MV-4-11 (cell line): ENCODE results near the gene ATP6V1C2.
A peak's percentile ranks its signal among the peaks of the same experiment; 100 is the strongest.
"Not testable (repeated sequence)": the region's sequence is repeated elsewhere in the genome, so short reads cannot be mapped to it uniquely, and the experiment has no call there.

ENCODE experiments used
- DNase-seq: peaks from one replicate; lab custom pipeline; 2025; lab: John Stamatoyannopoulos, UW

Gene ATP6V1C2

DNA sequence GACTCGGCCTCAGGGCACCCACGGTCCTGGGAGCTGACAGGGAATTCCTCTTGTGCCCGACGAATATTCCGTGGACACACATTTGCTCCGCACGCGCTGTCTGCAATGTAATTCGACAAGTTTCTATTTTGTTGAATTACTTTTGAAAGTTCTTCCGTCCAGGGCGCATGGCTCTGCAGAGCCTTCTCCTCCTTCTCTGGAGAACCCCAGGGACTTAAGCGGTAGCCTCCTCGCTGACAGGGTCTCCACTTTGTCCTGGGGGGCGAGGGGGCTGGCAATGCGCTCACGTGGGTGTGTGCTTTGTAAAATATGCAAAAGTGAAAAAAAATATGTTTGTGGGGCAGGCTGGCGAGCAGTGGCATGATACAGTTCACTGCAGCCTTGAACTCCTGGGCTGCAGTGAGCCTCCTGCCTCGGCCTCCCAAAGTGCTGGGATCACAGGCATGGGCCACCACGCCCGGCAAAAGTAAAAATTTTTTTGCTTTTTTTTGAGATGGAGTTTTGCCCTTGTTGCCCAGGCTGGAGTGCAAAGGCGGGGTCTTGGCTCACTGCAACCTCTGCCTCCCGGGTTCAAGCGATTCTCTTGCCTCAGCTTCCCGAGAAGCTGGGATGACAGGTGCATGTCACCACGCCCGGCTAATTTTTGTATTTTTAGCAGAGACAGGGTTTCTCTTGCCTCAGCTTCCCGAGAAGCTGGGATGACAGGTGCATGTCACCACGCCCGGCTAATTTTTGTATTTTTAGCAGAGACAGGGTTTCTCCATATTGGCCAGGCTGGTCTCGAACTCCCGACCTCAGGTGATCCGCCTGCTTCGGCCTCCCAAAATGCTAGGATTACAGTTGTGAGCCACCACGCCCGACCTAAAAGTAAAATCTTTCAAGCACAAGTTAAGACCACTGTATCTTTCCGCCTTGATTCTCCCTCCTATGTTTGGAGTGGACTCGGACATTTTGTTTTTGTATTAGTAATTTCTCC, 92.0 kb downstream of the ATP6V1C2 start:
- not testable (repeated sequence) for DNase-seq

DNA sequence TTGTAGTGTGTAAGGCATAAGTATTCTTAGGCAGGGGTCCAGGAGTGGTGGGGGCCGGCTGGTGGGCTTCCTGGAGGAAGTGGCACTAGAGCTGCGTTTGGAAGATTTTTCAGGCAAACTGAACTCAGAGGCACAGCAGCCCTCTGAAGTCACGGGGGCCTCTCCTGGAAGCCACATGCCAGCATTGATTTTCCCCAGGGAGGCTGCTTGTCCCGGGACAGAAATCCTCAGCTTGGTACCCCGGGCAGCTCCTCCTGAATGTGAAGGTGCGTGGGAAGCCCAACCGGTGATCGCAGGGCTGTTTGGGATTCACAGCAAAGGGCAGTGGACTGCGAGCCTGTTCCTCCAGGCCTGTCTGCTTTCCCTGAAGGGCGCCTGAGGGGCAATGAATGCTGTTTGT, 92.7 kb downstream of the ATP6V1C2 start:
- DNase-seq = no peak

DNA sequence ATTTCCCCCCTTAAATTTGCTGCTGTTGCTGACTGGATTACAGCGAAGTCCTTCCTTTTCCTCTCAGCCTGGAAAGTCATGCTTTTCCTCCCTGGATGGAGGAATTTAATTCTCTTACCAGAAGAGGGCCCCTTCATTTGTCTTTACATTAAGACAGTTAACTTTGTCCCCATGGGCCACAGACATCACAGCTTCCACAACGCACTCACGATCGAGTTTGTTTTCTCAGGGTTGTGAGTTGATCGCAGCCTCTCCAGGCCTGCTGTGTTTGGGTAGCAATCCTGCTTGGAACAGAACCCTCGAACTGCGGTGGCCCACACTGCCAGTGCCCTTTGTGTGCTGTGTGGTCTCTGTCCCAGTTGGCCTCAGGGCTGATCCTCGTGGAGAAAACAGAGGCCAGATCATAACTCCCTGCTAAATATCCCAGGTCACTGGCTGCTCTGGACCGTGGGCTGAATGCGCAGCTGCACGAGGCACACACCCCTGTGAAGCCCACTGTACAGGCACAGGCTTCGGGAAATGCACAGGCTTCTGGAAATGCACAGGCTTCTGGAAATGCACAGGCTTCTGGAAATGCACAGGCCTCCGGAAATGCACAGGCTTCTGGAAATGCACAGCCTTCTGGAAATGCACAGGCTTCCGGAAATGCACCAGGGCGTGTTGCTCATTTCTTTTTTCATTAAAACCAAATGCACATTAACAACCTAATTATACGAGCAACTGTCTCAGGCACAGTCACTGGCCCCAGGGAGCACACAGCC, 93.3 kb downstream of the ATP6V1C2 start:
- no peak for DNase-seq

DNA sequence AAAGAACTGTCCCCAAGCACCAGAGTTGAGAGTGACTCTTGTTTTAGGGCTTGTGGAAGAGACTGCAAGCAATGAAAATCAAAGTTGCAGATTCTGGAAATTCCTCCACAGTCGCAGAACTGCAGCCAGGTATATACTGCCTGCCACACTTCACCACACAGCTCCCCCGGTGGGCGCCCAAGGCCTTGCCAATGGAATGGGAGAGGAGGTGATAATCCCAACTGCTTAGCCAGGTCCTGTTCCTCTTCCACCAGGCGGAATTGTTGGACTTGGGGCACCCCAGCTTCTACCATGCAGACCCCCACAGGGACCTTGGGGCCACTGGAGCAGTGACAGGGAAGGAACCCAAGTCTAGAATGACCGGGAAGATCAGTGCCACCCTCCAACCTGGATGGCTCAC, 96.0 kb downstream of the ATP6V1C2 start:
- DNase-seq = no peak

DNA sequence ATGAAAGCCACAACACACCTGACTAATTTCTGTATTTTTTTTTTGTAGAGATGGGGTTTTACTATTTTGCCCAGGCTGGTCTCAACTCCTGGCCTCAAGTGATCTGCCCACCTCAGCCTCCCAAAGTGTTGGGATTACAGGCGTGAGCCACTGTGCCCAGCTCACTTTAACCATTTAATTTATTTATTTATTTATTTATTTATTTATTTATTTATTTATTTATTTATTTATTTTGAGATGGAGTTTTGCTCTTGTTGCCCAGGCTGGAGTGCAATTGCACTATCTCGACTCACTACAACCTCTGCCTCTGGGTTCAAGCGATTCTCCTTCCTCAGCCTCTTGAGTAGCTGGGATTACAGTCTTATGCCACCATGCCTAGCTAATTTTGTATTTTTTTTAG, 96.9 kb downstream of the ATP6V1C2 start:
- DNase-seq = not testable (repeated sequence)

DNA sequence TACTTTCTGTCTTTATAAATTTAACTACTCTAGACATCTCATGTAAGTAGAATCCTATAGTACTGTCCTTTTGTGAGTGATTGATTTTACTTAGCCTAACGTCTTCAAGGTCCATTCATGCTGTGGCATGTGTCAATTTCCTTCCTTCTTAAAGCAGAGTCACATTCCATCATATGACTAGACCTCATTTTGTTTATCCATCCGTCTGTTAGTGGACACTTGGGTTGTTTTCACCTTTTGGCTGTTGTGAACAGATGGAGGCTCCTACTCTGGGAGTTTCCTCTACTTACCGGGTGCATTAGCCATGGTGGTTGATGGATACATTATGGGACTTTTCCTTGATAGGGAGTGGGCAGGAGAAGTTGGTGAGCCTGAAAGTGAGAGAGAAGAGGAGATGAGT, 97.6 kb downstream of the ATP6V1C2 start:
- no peak for DNase-seq

DNA sequence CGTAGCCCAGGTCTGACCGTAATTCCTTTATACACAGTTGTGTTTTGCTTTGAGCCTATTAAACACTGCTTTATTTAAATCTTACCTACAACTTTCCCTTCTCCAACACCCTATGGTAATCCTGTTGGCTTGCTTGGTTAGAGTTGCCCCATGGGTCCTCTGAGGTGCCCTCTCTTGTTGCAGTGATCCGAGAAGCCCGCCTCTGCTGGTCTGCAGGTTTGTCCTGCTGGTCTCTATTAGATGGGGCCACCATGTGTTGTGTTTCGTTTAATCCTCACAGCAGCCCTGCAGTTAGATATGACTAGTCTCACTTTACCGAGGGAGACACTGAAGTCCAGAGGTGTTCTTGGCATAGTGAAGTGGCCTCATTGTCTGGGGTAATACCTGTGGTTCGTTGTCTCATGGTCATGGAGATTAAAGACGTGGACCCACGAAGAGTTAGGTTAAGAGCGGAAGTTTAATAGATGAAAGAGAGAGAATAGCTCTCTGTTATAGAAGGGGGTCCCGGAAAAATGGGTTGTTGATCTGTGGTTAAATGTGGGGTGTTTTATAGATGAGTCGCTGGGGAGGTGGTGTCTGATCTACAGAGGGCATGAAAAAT, 98.4 kb downstream of the ATP6V1C2 start:
- DNase-seq = no peak

DNA sequence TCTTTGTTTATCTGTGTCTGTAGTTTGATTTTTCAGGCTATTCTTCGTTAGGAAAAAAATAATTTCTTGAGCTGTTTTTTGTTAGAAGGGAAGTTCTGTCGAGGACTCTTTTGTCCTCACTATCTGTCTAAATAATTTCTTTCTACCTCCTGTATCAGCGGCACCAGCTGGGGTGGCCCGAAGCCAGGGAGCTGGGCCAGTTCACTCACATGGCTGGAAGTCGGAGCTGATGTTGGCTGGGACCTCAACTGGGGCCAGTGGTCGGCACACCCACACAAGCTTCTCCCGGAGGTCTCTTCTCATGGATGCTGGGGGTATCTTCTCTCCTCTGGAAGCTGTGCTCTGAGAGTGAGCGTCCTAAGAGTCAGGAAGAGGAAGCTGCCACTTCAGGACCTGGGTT, 99.1 kb downstream of the ATP6V1C2 start:
- no peak for DNase-seq

DNA sequence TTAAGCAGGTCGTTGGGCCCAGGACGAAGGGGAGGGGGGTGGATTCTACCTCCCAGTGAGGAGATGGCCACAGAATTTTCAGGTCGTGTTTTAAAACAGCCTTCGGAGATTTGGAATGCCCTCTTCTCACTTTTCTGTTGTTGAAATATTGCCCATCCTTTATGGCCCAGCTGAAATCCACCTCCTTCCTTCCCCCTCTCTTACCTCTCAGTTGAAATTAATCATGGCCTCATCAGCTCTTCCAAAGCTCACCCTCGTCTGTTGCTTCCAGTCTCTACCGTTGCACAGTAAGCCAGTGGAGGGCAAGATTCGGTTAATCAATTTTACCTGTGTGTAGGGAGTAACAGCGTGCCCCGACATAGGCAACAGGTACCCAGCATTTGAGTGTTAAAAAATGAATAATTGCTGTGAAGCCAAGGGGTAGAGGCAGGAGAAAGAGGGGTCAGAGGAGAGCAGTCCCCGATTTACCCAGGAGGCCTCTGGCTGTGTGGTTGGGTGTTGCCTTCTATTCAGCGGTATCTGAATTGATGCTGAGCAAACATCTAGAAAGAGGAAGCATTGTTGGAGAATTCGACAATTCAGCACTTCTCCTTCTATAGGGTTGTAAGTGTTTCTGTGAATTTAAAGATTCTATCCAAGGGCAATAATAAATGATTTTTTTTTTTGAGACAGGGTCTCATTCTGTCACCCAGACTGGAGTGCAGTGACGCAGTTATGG, 99.7 kb downstream of the ATP6V1C2 start:
- DNase-seq = peak; percentile 72

DNA sequence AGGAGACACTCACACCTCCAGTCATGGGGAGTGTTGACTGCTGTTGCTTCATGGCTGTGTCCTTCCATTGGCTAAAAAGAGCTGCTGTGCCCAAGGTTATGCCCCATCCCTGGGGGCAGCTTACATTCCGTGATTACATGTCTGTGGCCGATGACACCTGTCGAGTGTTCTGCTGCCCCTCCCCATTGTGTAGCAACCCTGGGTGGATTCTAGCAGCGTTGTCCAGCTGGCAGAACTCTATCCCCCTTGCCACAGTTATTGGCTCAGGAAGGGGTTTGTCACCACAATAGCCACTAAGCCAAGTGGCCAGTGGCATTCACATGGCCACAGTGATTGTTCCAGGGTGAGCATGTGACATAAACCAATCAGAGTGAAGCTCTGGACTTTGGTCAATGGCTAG, 102.8 kb downstream of the ATP6V1C2 start:
- DNase-seq = no peak

DNA sequence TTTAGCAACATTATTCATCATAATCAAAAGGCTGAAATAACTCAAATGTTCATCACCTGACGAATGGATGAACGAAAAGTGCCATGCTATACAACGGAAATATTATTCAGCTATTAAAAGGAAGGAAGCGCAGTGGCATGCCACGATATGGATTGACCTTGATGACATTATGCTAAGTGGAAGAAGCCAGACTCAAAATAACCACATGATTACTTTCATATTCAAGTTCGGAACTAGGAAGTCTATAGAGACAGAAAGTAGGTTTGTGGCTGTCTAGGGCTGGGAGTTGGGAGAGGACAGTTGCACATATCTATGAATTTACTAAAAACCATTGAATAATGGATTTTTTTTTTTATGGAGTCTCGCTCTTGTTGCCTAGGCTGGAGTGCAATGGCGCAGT, 104.6 kb downstream of the ATP6V1C2 start:
- peak; percentile 80 for DNase-seq

DNA sequence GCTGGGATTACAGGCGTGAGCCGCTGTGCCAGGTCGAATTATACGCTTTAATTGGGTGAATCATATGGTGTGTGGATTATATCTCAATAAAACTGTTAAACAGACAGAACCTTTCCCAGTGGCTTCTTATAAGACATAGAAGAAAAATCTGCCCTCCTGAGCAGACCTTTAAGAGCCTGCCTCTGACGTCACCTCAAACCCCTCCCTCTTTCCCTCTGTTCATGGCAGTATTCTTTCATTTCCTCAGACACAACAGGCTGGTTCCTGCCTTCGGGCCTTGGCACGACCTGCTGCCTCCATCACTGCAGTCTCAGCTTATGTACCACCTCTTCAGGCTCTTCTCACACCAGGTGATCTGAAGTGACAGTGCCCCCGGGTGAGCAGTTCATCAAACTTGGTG, 105.2 kb downstream of the ATP6V1C2 start:
- DNase-seq = peak; percentile 24

DNA sequence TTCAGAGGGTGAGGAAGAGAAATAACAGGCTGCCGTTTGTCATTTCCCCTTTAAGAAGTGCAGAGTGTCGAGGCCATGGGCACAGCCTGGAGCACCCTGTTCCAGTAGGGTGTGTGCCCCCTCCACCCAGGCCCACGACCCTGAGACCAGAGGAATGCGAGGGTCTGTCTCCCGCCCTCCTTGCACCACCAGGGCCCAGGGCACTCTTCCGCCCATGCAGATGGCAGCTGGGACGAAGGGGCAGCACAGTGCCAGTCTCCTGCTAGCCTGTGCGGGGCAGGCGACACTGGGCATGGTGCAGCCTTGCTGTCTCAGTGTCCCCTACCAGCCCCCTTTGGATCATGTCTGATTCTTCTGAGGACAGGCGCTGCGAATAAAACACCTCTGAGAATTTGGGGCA, 106.9 kb downstream of the ATP6V1C2 start:
- peak; percentile 9 for DNase-seq

DNA sequence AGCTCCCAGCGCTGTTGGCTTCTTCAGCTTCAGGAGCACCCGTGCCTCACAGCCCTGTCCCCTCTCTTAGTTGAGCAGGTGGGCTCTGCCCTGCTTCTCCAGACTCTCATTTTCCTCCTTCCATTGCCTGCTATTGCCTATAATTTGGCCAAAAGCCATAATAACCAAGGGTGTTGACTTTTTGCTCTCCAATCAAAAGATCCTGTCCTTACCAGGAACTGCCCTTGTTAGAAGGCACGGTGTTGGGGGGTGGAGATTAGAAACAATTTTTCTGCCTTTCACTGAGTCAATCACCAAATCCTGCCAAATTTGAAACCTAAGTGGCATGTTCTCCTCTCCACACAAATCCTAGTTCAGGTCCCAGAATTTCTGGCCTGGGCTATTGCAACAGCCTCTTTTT, 107.9 kb downstream of the ATP6V1C2 start:
- no peak for DNase-seq

DNA sequence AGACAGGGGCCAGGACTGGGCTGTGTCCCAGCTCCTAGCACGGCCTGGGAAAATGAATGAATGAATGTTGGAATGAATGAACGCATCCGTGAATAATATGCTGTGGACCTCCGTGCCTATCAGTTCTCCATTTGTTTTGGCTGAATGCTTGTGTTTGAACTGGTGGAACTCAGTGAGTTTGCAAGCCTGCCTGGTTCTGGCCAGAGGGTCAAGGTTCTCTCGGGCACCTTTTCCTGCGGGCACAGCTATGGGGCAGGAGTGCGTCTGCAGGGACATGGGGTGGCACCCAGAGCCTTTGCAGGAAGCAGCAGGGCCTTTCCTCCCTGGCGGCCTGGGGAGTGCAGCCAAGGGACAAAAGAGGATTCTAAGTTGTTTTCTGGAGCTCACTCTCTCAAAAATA, 108.8 kb downstream of the ATP6V1C2 start:
- no peak for DNase-seq

DNA sequence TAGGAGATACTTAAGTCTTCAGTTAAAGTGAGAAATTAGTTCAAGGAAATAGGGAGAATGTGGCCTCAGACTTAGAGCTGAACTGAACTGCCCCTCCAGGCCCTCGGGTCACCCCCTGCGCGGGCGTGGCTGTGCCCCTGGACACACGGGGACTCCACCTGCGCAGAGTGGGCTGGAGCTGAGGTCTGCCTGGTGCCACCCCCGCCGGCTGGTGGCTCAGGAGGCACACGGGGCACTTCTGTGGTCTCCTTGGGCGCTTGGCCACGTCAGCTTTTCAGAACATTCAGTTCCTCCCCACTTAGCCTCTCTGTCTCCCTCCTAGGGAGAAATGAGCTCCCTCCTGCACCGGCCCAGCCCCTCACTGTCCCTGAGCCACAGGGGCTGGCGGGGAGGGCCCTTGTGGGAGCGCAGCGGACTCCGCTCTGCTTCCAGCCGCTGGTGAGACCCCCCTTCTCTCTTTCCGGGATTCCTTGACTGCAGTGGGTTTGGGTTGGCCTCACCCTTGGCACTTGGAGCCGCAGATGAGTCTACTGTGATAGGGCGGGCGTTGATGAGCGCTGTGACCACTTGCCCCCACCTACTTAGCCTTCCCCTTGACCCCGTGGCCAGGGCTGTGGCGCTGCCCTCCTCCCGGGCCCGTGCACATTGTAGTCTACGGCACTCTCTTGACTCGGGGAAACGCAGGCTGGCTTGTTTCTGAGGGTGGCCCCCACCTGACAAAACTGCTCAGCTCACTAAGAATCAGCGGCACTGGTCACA, 109.4 kb downstream of the ATP6V1C2 start:
- DNase-seq = no peak

DNA sequence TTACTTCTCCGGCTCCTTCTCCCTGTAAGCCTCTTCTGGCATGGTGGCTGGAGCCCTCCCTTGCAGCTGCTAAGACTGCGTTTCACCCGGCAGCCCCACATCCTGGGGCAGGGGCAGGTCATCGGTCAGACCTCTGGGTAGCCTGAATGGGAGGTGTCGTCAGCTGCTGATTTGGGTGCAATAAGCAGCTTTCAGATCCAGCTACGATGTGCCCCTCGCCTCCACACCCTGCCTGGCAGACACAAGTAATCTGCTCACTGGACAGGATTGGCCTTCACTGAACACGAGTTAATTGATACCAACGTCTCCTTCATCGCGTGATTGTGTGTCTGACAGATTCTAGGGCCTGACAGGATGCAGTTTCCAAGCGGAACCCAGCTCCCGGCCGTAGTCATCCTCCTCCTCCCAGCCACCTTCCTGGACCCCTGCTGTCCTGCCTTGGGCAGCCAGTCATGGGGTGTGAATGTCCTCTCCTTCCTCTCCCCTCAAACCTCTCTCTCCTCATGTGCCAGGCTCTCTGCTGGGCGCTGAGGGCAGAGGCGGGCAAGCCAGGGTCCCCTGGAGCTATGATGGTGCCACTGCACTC, 110.1 kb downstream of the ATP6V1C2 start:
- no peak for DNase-seq

DNA sequence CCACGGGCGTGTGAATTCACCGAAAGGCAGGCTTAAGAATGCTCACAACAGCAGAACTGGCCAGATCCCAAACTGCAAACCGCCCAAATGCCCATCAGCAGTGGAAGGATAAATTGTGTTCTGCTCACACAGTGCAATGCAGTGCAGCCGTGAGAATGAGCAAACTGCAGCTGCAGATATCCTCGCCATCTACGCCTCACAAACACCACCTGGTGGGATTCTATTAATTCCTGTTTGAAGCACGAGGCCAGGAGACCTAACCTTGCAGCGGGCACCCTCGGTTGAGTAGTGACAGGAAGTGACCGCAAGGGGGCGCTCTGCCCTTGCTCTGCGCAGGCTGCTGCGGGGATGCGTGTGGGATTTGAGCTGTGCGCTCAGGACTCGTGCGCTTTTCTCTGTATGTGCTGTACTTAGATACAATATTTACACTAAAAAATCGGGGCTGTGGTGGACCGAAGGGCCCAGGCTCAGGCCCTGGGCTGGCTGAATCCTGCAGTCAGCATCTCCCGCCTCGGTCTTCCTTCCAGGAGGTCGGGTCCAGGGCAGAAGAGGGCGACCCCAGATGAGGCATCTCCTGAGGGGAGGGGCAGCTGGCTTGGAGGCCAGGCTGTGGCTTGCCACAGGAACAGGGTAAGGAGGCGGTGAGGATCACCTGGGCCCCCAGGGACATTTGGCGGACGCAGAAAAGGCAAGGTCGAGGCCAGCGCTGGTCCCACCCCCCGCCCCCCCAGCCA, 110.9 kb downstream of the ATP6V1C2 start:
- DNase-seq = peak; percentile 58

DNA sequence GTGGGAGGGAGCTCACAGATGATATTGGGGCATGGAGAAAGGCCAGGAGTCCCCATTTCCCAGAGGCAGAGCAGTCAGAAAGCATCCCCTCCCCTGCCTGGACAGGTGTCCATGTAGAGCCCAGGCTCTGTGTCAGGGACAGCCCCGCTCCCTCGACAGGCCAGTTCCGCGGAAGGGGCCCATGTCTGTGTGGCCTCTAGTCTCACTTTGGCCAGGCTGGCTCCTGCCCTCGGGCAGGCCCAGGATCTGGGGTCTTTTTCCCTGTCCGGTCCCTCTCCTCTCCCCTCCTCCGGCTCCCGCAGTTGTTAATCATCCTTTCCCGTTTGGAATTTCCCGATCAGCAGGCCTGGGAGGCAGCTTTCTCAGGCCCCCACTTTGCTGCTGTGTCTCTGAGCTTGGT, 111.6 kb downstream of the ATP6V1C2 start:
- DNase-seq = no peak

DNA sequence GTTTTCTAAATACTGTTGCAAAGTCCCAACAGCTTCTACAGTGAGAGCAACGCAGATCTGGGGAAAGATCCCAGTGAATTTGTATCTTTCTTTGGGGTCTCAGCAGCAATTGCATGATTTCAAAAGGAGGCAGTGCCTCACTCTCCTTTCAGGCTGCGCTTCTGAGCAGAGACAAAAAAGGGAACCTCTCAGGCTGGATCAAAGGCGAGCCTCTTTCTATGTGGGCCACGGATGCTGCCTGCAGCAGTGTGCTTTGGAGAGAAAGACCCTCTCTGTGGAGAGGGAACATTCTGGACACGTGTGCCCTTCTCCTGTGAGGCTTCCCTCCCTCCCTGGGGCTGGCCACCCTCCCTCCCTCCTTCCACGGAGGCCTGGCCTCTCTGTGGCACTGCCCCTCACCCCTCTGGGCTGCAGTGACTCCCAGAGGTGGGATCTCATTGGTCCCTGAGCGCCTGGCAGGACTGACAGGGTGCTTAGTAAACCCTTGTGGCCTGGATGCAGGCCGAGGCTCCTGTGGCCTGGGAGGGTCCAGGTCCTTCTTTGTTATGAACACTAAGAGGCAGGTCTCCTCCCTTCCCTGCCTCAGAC, 112.7 kb downstream of the ATP6V1C2 start:
- DNase-seq = peak; percentile 33
